Endodermal cell (in vitro differentiated cells): ENCODE results near the gene ZNF214. TPM values are rescaled to one million over a fixed set of nuclear protein-coding genes. Genes with fewer than 3 reads are reported as not detected.

ENCODE experiments used
- DNase-seq: peaks from one replicate; pipeline ENCODE4 v3.0.0-alpha.2; 2017
- H3K27ac ChIP-seq: 2 replicates; pipeline ENCODE4 v1.5.1; 2013; ENCODE audit warnings: mild to moderate bottlenecking, low read depth, low read length, moderate library complexity
- H3K27me3 ChIP-seq: 2 replicates; pipeline ENCODE4 v1.6.1; 2013; ENCODE audit warnings: mild to moderate bottlenecking, low read length, moderate library complexity; ENCODE audit not compliant: insufficient read depth, control insufficient read depth, poor library complexity, severe bottlenecking
- H3K36me3 ChIP-seq: 2 replicates; pipeline ENCODE4 v1.7.0; 2013; ENCODE audit warnings: mild to moderate bottlenecking, low read length, moderate library complexity; ENCODE audit not compliant: control insufficient read depth, insufficient read depth
- H3K4me1 ChIP-seq: one replicate; pipeline ENCODE4 v1.7.0; 2013; ENCODE audit warnings: low read length; ENCODE audit not compliant: control insufficient read depth, insufficient read depth
- H3K4me3 ChIP-seq: 2 replicates; pipeline ENCODE4 v1.5.1; 2013; ENCODE audit warnings: mild to moderate bottlenecking, low read length, moderate library complexity
- H3K9ac ChIP-seq: 2 replicates; pipeline ENCODE4 v1.6.1; 2013; ENCODE audit warnings: mild to moderate bottlenecking, low read length, moderate library complexity; ENCODE audit not compliant: poor library complexity, severe bottlenecking; ENCODE audit errors: extremely low read depth
- H3K9me3 ChIP-seq: 2 replicates; pipeline ENCODE4 v1.6.1; 2013; ENCODE audit warnings: mild to moderate bottlenecking, low read length, moderate library complexity; ENCODE audit not compliant: control insufficient read depth
- H3K27ac Mint-ChIP-seq: 2 replicates; pipeline ENCODE4 v1.8.0; 2020; ENCODE audit warnings: mixed read lengths
- H3K27me3 Mint-ChIP-seq: 2 replicates; pipeline ENCODE4 v1.8.0; 2021; ENCODE audit warnings: mild to moderate bottlenecking, mixed read lengths; ENCODE audit not compliant: insufficient read depth
- H3K36me3 Mint-ChIP-seq: 2 replicates; pipeline ENCODE4 v1.8.0; 2020; ENCODE audit warnings: low read depth, mixed read lengths
- H3K4me1 Mint-ChIP-seq: 2 replicates; pipeline ENCODE4 v1.8.0; 2020; ENCODE audit warnings: mixed read lengths
- H3K4me3 Mint-ChIP-seq: 2 replicates; pipeline ENCODE4 v1.8.0; 2020; ENCODE audit warnings: mild to moderate bottlenecking, moderate library complexity, mixed read lengths
- H3K9me3 Mint-ChIP-seq: 2 replicates; pipeline ENCODE4 v1.8.0; 2020; ENCODE audit warnings: mild to moderate bottlenecking, mixed read lengths
- WGBS, 2 experiments: methylation state at CpG; one replicate each; pipeline versions ENCODE4 v1.1.5 to v1.1.7; 2013; ENCODE audit warnings: missing lambda C conversion rate in 2 of 2, mixed read lengths in 1 of 2; ENCODE audit not compliant: insufficient coverage in 1 of 2, insufficient read length in 1 of 2; 5-methylcytosine and 5-hydroxymethylcytosine counted together
- total RNA-seq, 2 donors: library from RNA; stranded (reverse); fragmentation: NEBNext Ultra II Directional in 1 of 2; extraction: Animal tissue kit (Norgen Biotek cat#: 25700) in 1 of 2; gene quantifications; 2 replicates in 1 of 2; 3 replicates in 1 of 2; pipeline ENCODE4 v1.2.1, GENCODE V29; 2021
- TF ChIP-seq, protein P1 (sequence below): fragments of 200-600 bp; sonication (generic); conservative IDR thresholded peaks from 2 replicates; pipeline ENCODE4 v1.5.0; 2021; ENCODE audit warnings: antibody characterized with exemption, mild to moderate bottlenecking

Gene ZNF214
- total RNA-seq, 2 donors from 2014 or later = 8.0 to 10.8 TPM

DNA sequence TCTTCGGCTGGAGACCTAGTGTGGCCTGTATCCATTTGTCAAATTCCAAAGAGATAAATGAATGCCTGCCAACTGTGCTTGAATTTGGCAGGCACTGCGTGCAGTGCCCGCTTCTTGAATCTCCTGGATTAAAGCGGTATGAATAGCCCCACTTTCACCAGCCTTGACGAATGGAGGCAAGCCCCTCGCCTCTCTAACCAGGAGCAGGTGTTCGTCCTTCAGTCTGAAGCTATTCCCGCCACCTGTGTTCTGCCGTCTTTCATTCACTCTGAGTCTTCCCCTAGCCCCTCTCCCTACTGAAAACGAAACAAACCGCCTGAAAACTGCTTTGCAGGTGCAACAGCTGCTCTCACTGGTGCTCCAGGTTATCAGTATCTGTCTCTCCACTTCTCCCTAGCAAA is 11.3 kb upstream of the ZNF214 start:
- no peaks in the 10 kb centered on the region for H3K9me3 Mint-ChIP-seq
- Histone ChIP-seq H3K4me3 (no peak overlapping the region), H3K9me3 (no peaks in the 10 kb centered on the region), H3K27ac (no peak overlapping the region), H3K27me3 (peaks cover 14% of the 10 kb centered on the region), H3K9ac (no peak overlapping the region), H3K4me1 (no peaks in the 10 kb centered on the region), H3K36me3 (no peaks in the 10 kb centered on the region)
- H3K27ac Mint-ChIP-seq = no peak overlapping the region
- no peak for DNase-seq
- WGBS, 2 experiments = 84 to 87% methylated on average over 6 to 11 of the region's 11 CpGs
- no peak overlapping the region for H3K4me3 Mint-ChIP-seq
- H3K27me3 Mint-ChIP-seq = peaks cover 15% of the 10 kb centered on the region
- TF ChIP-seq, protein P1, sequence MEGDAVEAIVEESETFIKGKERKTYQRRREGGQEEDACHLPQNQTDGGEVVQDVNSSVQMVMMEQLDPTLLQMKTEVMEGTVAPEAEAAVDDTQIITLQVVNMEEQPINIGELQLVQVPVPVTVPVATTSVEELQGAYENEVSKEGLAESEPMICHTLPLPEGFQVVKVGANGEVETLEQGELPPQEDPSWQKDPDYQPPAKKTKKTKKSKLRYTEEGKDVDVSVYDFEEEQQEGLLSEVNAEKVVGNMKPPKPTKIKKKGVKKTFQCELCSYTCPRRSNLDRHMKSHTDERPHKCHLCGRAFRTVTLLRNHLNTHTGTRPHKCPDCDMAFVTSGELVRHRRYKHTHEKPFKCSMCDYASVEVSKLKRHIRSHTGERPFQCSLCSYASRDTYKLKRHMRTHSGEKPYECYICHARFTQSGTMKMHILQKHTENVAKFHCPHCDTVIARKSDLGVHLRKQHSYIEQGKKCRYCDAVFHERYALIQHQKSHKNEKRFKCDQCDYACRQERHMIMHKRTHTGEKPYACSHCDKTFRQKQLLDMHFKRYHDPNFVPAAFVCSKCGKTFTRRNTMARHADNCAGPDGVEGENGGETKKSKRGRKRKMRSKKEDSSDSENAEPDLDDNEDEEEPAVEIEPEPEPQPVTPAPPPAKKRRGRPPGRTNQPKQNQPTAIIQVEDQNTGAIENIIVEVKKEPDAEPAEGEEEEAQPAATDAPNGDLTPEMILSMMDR = no peak
- H3K4me1 Mint-ChIP-seq = no peaks in the 10 kb centered on the region
- H3K36me3 Mint-ChIP-seq = no peaks in the 10 kb centered on the region

DNA sequence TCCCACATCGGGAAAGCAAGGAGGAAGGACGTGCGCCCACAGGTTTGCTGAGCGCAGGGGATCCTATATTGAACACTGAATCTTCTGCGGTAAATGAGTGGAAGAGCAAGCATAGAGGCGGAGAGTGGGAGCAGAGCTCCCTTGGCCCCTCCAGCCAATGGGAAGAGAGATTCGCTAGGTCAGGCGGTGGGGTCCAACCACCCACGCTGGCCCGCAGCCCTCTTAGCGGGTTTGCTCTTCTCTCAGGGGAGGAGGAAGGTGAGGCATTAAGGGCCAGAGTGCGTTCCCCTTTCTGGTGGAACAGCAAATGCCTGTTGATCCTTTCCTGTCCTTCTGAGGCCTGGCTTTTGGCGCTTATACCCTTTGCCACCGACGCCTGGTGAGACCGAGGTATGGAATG is 10.7 kb upstream of the ZNF214 start:
- Histone ChIP-seq H3K4me1 (no peaks in the 10 kb centered on the region), H3K9me3 (no peaks in the 10 kb centered on the region), H3K36me3 (no peaks in the 10 kb centered on the region), H3K9ac (no peak overlapping the region), H3K27ac (no peak overlapping the region), H3K27me3 (peaks cover 11% of the 10 kb centered on the region), H3K4me3 (no peak overlapping the region)
- Mint-ChIP-seq H3K27ac (no peak overlapping the region), H3K4me1 (no peaks in the 10 kb centered on the region), H3K36me3 (no peaks in the 10 kb centered on the region), H3K9me3 (no peaks in the 10 kb centered on the region), H3K4me3 (no peak overlapping the region), H3K27me3 (peaks cover 16% of the 10 kb centered on the region)
- no peak for DNase-seq
- WGBS, 2 experiments = 90 to 92% methylated on average over 11 to 16 of the region's 16 CpGs
- TF ChIP-seq, protein P1 = no peak

DNA sequence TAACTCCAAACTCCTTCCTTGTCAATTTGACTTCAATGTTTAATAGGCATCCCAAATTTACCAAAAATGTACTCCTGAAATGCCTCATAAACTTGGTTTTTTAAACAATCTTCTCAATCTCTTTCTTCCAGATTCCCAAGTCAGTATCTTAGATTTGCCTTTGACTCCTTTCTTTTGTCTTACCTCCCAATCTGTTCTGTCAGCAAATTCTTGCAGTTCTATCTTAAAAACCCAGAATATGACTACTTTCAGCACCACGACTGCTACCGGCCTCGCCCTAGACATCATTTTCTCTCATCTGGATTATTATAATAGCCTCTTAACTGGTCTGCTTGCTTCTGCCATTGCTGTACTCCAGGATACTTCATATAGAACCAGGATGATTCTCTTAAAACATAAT is 8.0 kb upstream of the ZNF214 start:
- DNase-seq = no peak
- TF ChIP-seq, protein P1 = no peak
- Mint-ChIP-seq H3K9me3 (no peaks in the 10 kb centered on the region), H3K36me3 (no peaks in the 10 kb centered on the region), H3K27ac (no peak overlapping the region), H3K27me3 (peaks cover 30% of the 10 kb centered on the region), H3K4me3 (no peak overlapping the region), H3K4me1 (no peaks in the 10 kb centered on the region)
- Histone ChIP-seq H3K4me3 (no peak overlapping the region), H3K27me3 (peaks cover 30% of the 10 kb centered on the region), H3K27ac (no peak overlapping the region), H3K9ac (no peak overlapping the region), H3K9me3 (no peaks in the 10 kb centered on the region), H3K36me3 (no peaks in the 10 kb centered on the region), H3K4me1 (no peaks in the 10 kb centered on the region)
- 78 to 87% methylated on average over 3 of the region's 3 CpGs for WGBS, 2 experiments
